Caco-2 (cell line): ENCODE data around the gene ADAMTS1. TPM values are rescaled to one million over a fixed set of nuclear protein-coding genes. Genes with fewer than 3 reads are reported as not detected.

Experiments used
- BruUV-seq: library from RNA; stranded (reverse); fragments of 400-500 nt; replicated peaks from 2 replicates; lab custom pipeline; 2021; lab: Mats Ljungman, UMichigan
- CTCF ChIA-PET: fragments of 300-600 bp; sonication (Branson Sonifier 250); formaldehyde crosslinking; loops from one replicate; lab custom pipeline; 2022; ENCODE audit warnings: antibody characterized with exemption; lab: Charles Lee
- POLR2A ChIA-PET: fragments of 300-600 bp; sonication (Branson Sonifier 250); formaldehyde crosslinking; loops from one replicate; lab custom pipeline; 2022; ENCODE audit warnings: antibody characterized with exemption; lab: Charles Lee
- DNase-seq, 2 experiments: peaks; one replicate each; pipeline versions ENCODE4 v3.0.0 to v3.0.0-alpha.2; 2020 to 2022
- H3K27me3 ChIP-seq: replicated peaks from 2 replicates; pipeline ENCODE4 v1.6.0; 2011; ENCODE audit warnings: low read length; ENCODE audit not compliant: control insufficient read depth, insufficient read depth
- H3K36me3 ChIP-seq: 2 replicates; pipeline ENCODE4 v1.5.1; 2011; ENCODE audit warnings: low read length; ENCODE audit not compliant: control insufficient read depth, insufficient read depth
- H3K4me1 ChIP-seq: fragments of 250-450 bp; sonication (Bioruptor Pico); 2 replicates; pipeline ENCODE4 v1.5.1; 2020; ENCODE audit warnings: mild to moderate bottlenecking
- H3K4me3 ChIP-seq: 2 replicates; pipeline ENCODE4 v1.5.1; 2011; ENCODE audit warnings: low read depth, mild to moderate bottlenecking, control low read depth, low read length
- H3K9me3 ChIP-seq: fragments of 250-450 bp; sonication (Bioruptor Pico); 2 replicates; pipeline ENCODE4 v1.5.1; 2020; ENCODE audit warnings: mild to moderate bottlenecking, moderate library complexity
- H3K27ac Mint-ChIP-seq: one replicate; pipeline ENCODE4 v1.8.0; 2022; ENCODE audit warnings: mixed read lengths; ENCODE audit not compliant: unreplicated experiment
- H3K27me3 Mint-ChIP-seq: one replicate; pipeline ENCODE4 v1.8.0; 2022; ENCODE audit warnings: mixed read lengths; ENCODE audit not compliant: insufficient read depth, unreplicated experiment
- H3K36me3 Mint-ChIP-seq: one replicate; pipeline ENCODE4 v1.8.0; 2022; ENCODE audit warnings: mild to moderate bottlenecking, mixed read lengths; ENCODE audit not compliant: insufficient read depth, unreplicated experiment
- H3K4me1 Mint-ChIP-seq: one replicate; pipeline ENCODE4 v1.8.0; 2022; ENCODE audit warnings: low read depth, mixed read lengths; ENCODE audit not compliant: unreplicated experiment
- H3K4me3 Mint-ChIP-seq: one replicate; pipeline ENCODE4 v1.8.0; 2022; ENCODE audit warnings: mild to moderate bottlenecking, moderate library complexity, mixed read lengths; ENCODE audit not compliant: unreplicated experiment
- H3K9me3 Mint-ChIP-seq: one replicate; pipeline ENCODE4 v1.8.0; 2022; ENCODE audit warnings: mixed read lengths; ENCODE audit not compliant: unreplicated experiment
- CTCF ChIP-seq, 2 experiments: fragments of 200-600 bp in 1 of 2; IDR thresholded peaks; 1 replicate in 1 of 2; 2 replicates in 1 of 2; pipeline versions ENCODE4 v1.5.1 to v1.8.0; 2011 to 2022; ENCODE audit warnings: antibody characterized with exemption in 1 of 2, control low read depth in 1 of 2, inconsistent platforms in 1 of 2, low read depth in 1 of 2, low read length in 1 of 2, mild to moderate bottlenecking in 1 of 2, moderate library complexity in 1 of 2; ENCODE audit not compliant: insufficient read depth in 1 of 2, severe bottlenecking in 1 of 2, unreplicated experiment in 1 of 2
- intact Hi-C: fragments of 100-400 bp; cut with micrococcal nuclease; formaldehyde crosslinking; loops from one replicate; pipeline ENCODE4 v1.10.0; 2022; ENCODE audit not compliant: unreplicated experiment
- total RNA-seq: library from RNA; stranded (reverse); gene quantifications from 2 replicates; pipeline ENCODE4 v1.2.3, GENCODE V29; 2022

The ADAMTS1 gene
- total RNA-seq, 1 experiment from 2014 or later, result not detected

DNA sequence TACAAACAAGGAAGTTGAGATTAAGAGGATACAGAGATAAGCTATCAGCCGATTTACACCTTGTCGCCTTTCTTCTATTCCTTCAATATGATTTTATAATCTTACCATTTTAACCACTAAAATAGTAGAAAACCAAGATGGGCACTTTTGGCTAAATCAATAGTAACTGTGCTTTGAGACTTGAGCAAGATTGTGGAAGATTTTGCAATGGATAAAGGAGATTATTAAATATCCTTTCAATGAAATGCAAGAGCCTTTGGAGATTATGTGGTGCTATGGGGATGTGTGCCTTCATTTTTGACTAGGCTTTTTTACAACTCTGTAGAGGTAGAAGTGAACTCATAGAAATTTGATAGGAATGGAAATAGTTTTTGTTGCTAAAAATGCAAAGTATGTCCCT lies 33.7 kb downstream of the ADAMTS1 start:
- no peaks in the 10 kb centered on the region for H3K27me3 Mint-ChIP-seq
- Histone ChIP-seq H3K36me3 (no peaks in the 10 kb centered on the region), H3K4me3 (no peak overlapping the region), H3K9me3 (no peaks in the 10 kb centered on the region), H3K4me1 (peaks cover 8% of the 10 kb centered on the region; the same call in 1 of the 2 replicates), H3K27me3 (no peaks in the 10 kb centered on the region)
- H3K9me3 Mint-ChIP-seq, result no peaks in the 10 kb centered on the region
- DNase-seq, result no peak
- intact Hi-C loops, result loop anchor here (10.0 kb wide), 1 partner anchor 77 kb away; no protein-coding TSS in a partner anchor
- ChIA-PET CTCF (no interaction called here), POLR2A (no interaction called here)
- peaks cover 25% of the 10 kb centered on the region for H3K4me1 Mint-ChIP-seq
- no peak overlapping the region for H3K4me3 Mint-ChIP-seq
- H3K27ac Mint-ChIP-seq, result no peak overlapping the region
- BruUV-seq, result no TSS peak
- TF ChIP-seq CTCF (IDR thresholded peaks at IDR 0.05; ENCODE audit: insufficient read depth in 1 of 2, low read depth in 1 of 2, low read length in 1 of 2, severe bottlenecking in 1 of 2, unreplicated experiment in 1 of 2), result no peak
- H3K36me3 Mint-ChIP-seq, result no peaks in the 10 kb centered on the region

- Mint-ChIP-seq H3K4me3 (no peak overlapping the region), H3K4me1 (peaks cover 23% of the 10 kb centered on the region), H3K27ac (no peak overlapping the region), H3K9me3 (no peaks in the 10 kb centered on the region), H3K36me3 (no peaks in the 10 kb centered on the region), H3K27me3 (no peaks in the 10 kb centered on the region)
- ChIA-PET CTCF (no interaction called here), POLR2A (no interaction called here)
- Histone ChIP-seq H3K4me1 (peaks cover 8% of the 10 kb centered on the region; the same call in 1 of the 2 replicates), H3K4me3 (no peak overlapping the region), H3K27me3 (no peaks in the 10 kb centered on the region), H3K36me3 (no peaks in the 10 kb centered on the region), H3K9me3 (no peaks in the 10 kb centered on the region)
- DNase-seq, result no peak
- no TSS peak for BruUV-seq
- intact Hi-C loops, result loop anchor here (10.0 kb wide), 1 partner anchor 76 kb away; no protein-coding TSS in a partner anchor
- no peak for TF ChIP-seq CTCF (IDR thresholded peaks at IDR 0.05; ENCODE audit: insufficient read depth in 1 of 2, low read depth in 1 of 2, low read length in 1 of 2, severe bottlenecking in 1 of 2, unreplicated experiment in 1 of 2)
Observed at GRCh38 chr21:26810676-26811415, 34.4 kb downstream of the ADAMTS1 start.

DNA sequence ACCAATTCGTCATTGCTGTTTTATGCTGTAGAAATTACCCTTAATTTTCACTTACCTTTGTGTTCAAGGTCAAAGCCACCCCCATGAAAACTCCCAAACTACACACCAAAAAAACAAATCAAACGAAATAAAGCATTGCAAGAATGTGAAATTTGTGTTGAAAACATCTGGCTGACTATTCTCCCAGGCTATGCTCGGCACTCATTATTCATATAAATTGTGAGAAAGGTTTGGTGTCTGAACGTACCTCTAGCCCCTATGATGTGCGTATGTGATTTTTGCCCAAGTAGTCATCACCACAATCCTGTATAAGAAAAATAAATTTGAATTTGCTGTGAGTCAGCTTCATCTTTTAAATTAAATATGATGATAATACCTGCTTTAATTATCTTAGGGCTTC lies 34.9 kb downstream of the ADAMTS1 start:
- no TSS peak for BruUV-seq
- Mint-ChIP-seq H3K4me3 (no peak overlapping the region), H3K9me3 (no peaks in the 10 kb centered on the region), H3K36me3 (no peaks in the 10 kb centered on the region), H3K27me3 (no peaks in the 10 kb centered on the region), H3K27ac (no peak overlapping the region), H3K4me1 (peaks cover 18% of the 10 kb centered on the region)
- no peak for TF ChIP-seq CTCF (IDR thresholded peaks at IDR 0.05; ENCODE audit: insufficient read depth in 1 of 2, low read depth in 1 of 2, low read length in 1 of 2, severe bottlenecking in 1 of 2, unreplicated experiment in 1 of 2)
- ChIA-PET POLR2A (no interaction called here), CTCF (no interaction called here)
- peaks cover 8% of the 10 kb centered on the region; the same call in 1 of the 2 replicates for H3K4me1 ChIP-seq
- intact Hi-C loops, result loop anchor here (10.0 kb wide), 1 partner anchor 75 kb away; no protein-coding TSS in a partner anchor
- H3K9me3 ChIP-seq, result no peaks in the 10 kb centered on the region
- H3K36me3 ChIP-seq, result no peaks in the 10 kb centered on the region
- H3K4me3 ChIP-seq, result no peak overlapping the region
- no peaks in the 10 kb centered on the region for H3K27me3 ChIP-seq
- DNase-seq, result no peak
